ENCODE measurements around the gene CHRNB2. TPM values are rescaled to one million over a fixed set of nuclear protein-coding genes. Genes with fewer than 3 reads are reported as not detected.
A peak's percentile ranks its signal among the peaks of the same experiment; 100 is the strongest.

The CHRNB2 gene
- total and polyA plus RNA-seq, 2 donors (not counting 3 experiments of a cell fraction or from before 2014, with no cell fraction given), result not detected

- intact Hi-C loops (cut with micrococcal nuclease) (loop anchor here (2.0 kb wide), 1 partner anchor 20 kb away; the partner anchor contains the start of gene ADAR), dilution Hi-C loops (cut with MboI; ENCODE audit: extremely low pct_ligation_motif_present, low sequenced_read_pairs) (no loop called here)
- Histone ChIP-seq H3K4me1 (ENCODE audit: control insufficient read depth, extremely low read depth, insufficient read depth, low read length) (peaks cover 7% of the 10 kb centered on the region), H3K4me3 (replicated peaks in 1 of 3; ENCODE audit: insufficient read depth in 1 of 3, low read depth in 1 of 3, low read length in 3 of 3) (no peak overlapping the region), H3K27ac (ENCODE audit: insufficient read depth, low read depth, low read length) (no peak overlapping the region), H4K20me1 (replicated peaks; ENCODE audit: control insufficient read depth, extremely low read depth, insufficient read depth, low read length) (peaks cover 3% of the 10 kb centered on the region), H3K79me2 (ENCODE audit: control insufficient read depth, insufficient read depth, low read length) (peaks cover 35% of the 10 kb centered on the region), H3K4me2 (ENCODE audit: insufficient read depth, low read length) (no peak overlapping the region), H3K9me1 (replicated peaks; ENCODE audit: control insufficient read depth, extremely low read depth, insufficient read depth, low read length) (no peaks in the 10 kb centered on the region), H3K9me3 (replicated peaks; ENCODE audit: control insufficient read depth, insufficient read depth, low read length) (no peaks in the 10 kb centered on the region), H3K27me3 (ENCODE audit: control insufficient read depth in 2 of 2, insufficient read depth in 2 of 2, low read length in 2 of 2) (peaks cover 3 to 17% of the 10 kb centered on the region in 2 experiments), H3K36me3 (ENCODE audit: control insufficient read depth in 2 of 2, extremely low read depth in 1 of 2, insufficient read depth in 2 of 2, low read length in 2 of 2) (no peaks in the 10 kb centered on the region), H3K9ac (replicated peaks; ENCODE audit: extremely low read depth, insufficient read depth, low read length) (no peak overlapping the region), H2AFZ (ENCODE audit: low read depth, low read length) (peak overlapping the region; percentile 94)
- DNase-seq (ENCODE audit: low read depth, low spot score) (no peak), FAIRE-seq (peak; percentile 4)
- CTCF ChIA-PET, result no interaction called here
- POLR2A ChIA-PET, result no interaction called here
- no TSS peak for BruUV-seq (replicated peaks)
- no peak for TF ChIP-seq GATA2 (IDR thresholded peaks at IDR 0.05; ENCODE audit: insufficient read depth, insufficient read length, low read depth, low read length)
Measured at GRCh38 chr1:154629061-154629674, 61.6 kb downstream of the CHRNB2 start.

Other genes starting within 250 kb of the CHRNB2 start
- not detected in 2 replicates for gene AQP10, start 246.7 kb upstream of the CHRNB2 start, total RNA-seq
- 0.08 TPM in 1 of 2 replicates, not detected in the other for gene AQP10, start 246.7 kb upstream of the CHRNB2 start, polyA plus RNA-seq
- 60.0 and 64.7 TPM in 2 replicates for gene ATP8B2, start 242.3 kb upstream of the CHRNB2 start, total RNA-seq
- 72.8 and 86.0 TPM in 2 replicates for gene ATP8B2, start 242.3 kb upstream of the CHRNB2 start, polyA plus RNA-seq
- gene IL6R, start 162.4 kb upstream of the CHRNB2 start, total RNA-seq, result 3.3 and 4.8 TPM in 2 replicates
- gene IL6R, start 162.4 kb upstream of the CHRNB2 start, polyA plus RNA-seq, result 4.2 and 5.1 TPM in 2 replicates
- gene TDRD10, start 65.6 kb upstream of the CHRNB2 start, total RNA-seq, result 3.9 and 6.1 TPM in 2 replicates
- 8.6 and 9.1 TPM in 2 replicates for gene TDRD10, start 65.6 kb upstream of the CHRNB2 start, polyA plus RNA-seq
- 43.4 and 52.7 TPM in 2 replicates for gene SHE, start 65.4 kb upstream of the CHRNB2 start, total RNA-seq
- gene SHE, start 65.4 kb upstream of the CHRNB2 start, polyA plus RNA-seq, result 30.1 and 30.4 TPM in 2 replicates
- gene UBE2Q1, start 9.1 kb upstream of the CHRNB2 start, total RNA-seq, result 85.4 and 97.2 TPM in 2 replicates
- 16.5 and 18.3 TPM in 2 replicates for gene UBE2Q1, start 9.1 kb upstream of the CHRNB2 start, polyA plus RNA-seq
- 128 and 141 TPM in 2 replicates for gene ADAR, start 40.4 kb downstream of the CHRNB2 start, total RNA-seq
- 79.6 and 88.2 TPM in 2 replicates for gene ADAR, start 40.4 kb downstream of the CHRNB2 start, polyA plus RNA-seq